HepG2 (cell line): ENCODE results near the gene NEDD4L. TPM values are rescaled to one million over a fixed set of nuclear protein-coding genes. Genes with fewer than 3 reads are reported as not detected.

Experiments
- BRCA1 ChIP-seq: sonication (generic); formaldehyde crosslinking; IDR thresholded peaks from 2 replicates; pipeline ENCODE4 v1.4.0; 2020; ENCODE audit warnings: missing genetic modification reagents
- GZF1 ChIP-seq: sonication (generic); formaldehyde crosslinking; IDR thresholded peaks from 2 replicates; pipeline ENCODE4 v1.5.1; 2020; ENCODE audit warnings: mild to moderate bottlenecking, missing genetic modification reagents
- HMG20B ChIP-seq: conservative IDR thresholded peaks from 2 replicates; pipeline ENCODE4 v1.6.1; 2016; ENCODE audit warnings: missing genetic modification reagents, missing compliant biosample characterization
- HNRNPL ChIP-seq: fragments of 200-400 bp; formaldehyde crosslinking; IDR thresholded peaks from 2 replicates; pipeline ENCODE4 v1.6.1; 2017; ENCODE audit warnings: mild to moderate bottlenecking, low read depth, low read length
- HOXD1 ChIP-seq: sonication (generic); formaldehyde crosslinking; IDR thresholded peaks from 2 replicates; pipeline ENCODE4 v1.5.0; 2020; ENCODE audit warnings: missing genetic modification reagents
- MBNL3 ChIP-seq: fragments of 250-450 bp; sonication (Bioruptor Pico); conservative IDR thresholded peaks from 2 replicates; pipeline ENCODE4 v1.8.0; 2022; ENCODE audit warnings: mild to moderate bottlenecking, inconsistent platforms
- NR2F6 ChIP-seq, 2 experiments: IDR thresholded peaks; 2 replicates each; pipeline ENCODE4 v1.6.1; 2016; ENCODE audit warnings: antibody characterized with exemption in 1 of 2, mild to moderate bottlenecking in 1 of 2
- PCBP2 ChIP-seq: fragments of 200-400 bp; formaldehyde crosslinking; optimal IDR thresholded peaks from 2 replicates; pipeline ENCODE3; 2018; ENCODE audit warnings: low read length, low read depth; ENCODE audit not compliant: poor library complexity, severe bottlenecking
- REL ChIP-seq: sonication (generic); formaldehyde crosslinking; conservative IDR thresholded peaks from 2 replicates; pipeline ENCODE4 v1.8.0; 2022; ENCODE audit warnings: mild to moderate bottlenecking, missing genetic modification reagents, moderate library complexity
- SP140L ChIP-seq: sonication (generic); formaldehyde crosslinking; IDR thresholded peaks from 2 replicates; pipeline ENCODE4 v1.4.0; 2020; ENCODE audit warnings: missing genetic modification reagents, borderline replicate concordance
- STAG1 ChIP-seq: sonication (generic); formaldehyde crosslinking; IDR thresholded peaks from 2 replicates; pipeline ENCODE4 v1.4.0; 2020; ENCODE audit warnings: missing genetic modification reagents
- TBX2 ChIP-seq: sonication (generic); formaldehyde crosslinking; IDR thresholded peaks from 2 replicates; pipeline ENCODE4 v1.5.0; 2020; ENCODE audit warnings: missing genetic modification reagents, mild to moderate bottlenecking, borderline replicate concordance
- TCF12 ChIP-seq, 2 experiments: fragments of 450-650 bp in 1 of 2; sonication (generic) in 1 of 2; formaldehyde crosslinking in 1 of 2; IDR thresholded peaks; 2 replicates each; pipeline versions ENCODE4 v1.6.1 to v1.8.0; 2017 to 2022; ENCODE audit warnings: antibody characterized with exemption in 1 of 2, mild to moderate bottlenecking in 1 of 2, missing genetic modification reagents in 1 of 2, moderate library complexity in 1 of 2
- THAP8 ChIP-seq: sonication (generic); formaldehyde crosslinking; IDR thresholded peaks from 2 replicates; pipeline ENCODE4 v1.5.1; 2020; ENCODE audit warnings: missing genetic modification reagents, mild to moderate bottlenecking, borderline replicate concordance
- TOE1 ChIP-seq: sonication (generic); formaldehyde crosslinking; IDR thresholded peaks from 2 replicates; pipeline ENCODE4 v1.4.0; 2020; ENCODE audit warnings: mild to moderate bottlenecking, missing genetic modification reagents
- WIZ ChIP-seq: sonication (generic); formaldehyde crosslinking; IDR thresholded peaks from 2 replicates; pipeline ENCODE4 v1.5.1; 2020; ENCODE audit warnings: mild to moderate bottlenecking, missing genetic modification reagents
- ZNF275 ChIP-seq: sonication (generic); formaldehyde crosslinking; IDR thresholded peaks from 2 replicates; pipeline ENCODE4 v1.8.0; 2022; ENCODE audit warnings: missing genetic modification reagents, mild to moderate bottlenecking, inconsistent platforms, borderline replicate concordance
- ZNF3 ChIP-seq: IDR thresholded peaks from 2 replicates; pipeline ENCODE4 v1.7.0; 2017; ENCODE audit warnings: inconsistent platforms
- ZNF337 ChIP-seq: sonication (generic); formaldehyde crosslinking; IDR thresholded peaks from 2 replicates; pipeline ENCODE4 v1.5.1; 2020; ENCODE audit warnings: missing genetic modification reagents, low read depth, mild to moderate bottlenecking, borderline replicate concordance
- ZNF501 ChIP-seq: sonication (generic); formaldehyde crosslinking; IDR thresholded peaks from 2 replicates; pipeline ENCODE4 v1.5.1; 2020; ENCODE audit warnings: mild to moderate bottlenecking, moderate library complexity, missing genetic modification reagents
- ZNF530 ChIP-seq: sonication (generic); formaldehyde crosslinking; IDR thresholded peaks from 2 replicates; pipeline ENCODE4 v1.5.0; 2020; ENCODE audit warnings: low read depth, mild to moderate bottlenecking, missing genetic modification reagents
- ZNF564 ChIP-seq: sonication (generic); formaldehyde crosslinking; IDR thresholded peaks from 2 replicates; pipeline ENCODE4 v1.8.1; 2023; ENCODE audit warnings: mild to moderate bottlenecking, missing genetic modification reagents
- ZNF577 ChIP-seq: sonication (generic); formaldehyde crosslinking; IDR thresholded peaks from 2 replicates; pipeline ENCODE4 v1.4.0; 2020; ENCODE audit warnings: mild to moderate bottlenecking, low read depth, missing genetic modification reagents, borderline replicate concordance
- ZNF772 ChIP-seq: sonication (generic); formaldehyde crosslinking; IDR thresholded peaks from 2 replicates; pipeline ENCODE4 v1.5.0; 2020; ENCODE audit warnings: mild to moderate bottlenecking, missing genetic modification reagents
- polyA plus RNA-seq, 8 experiments: library from polyadenylated mRNA; depleted of rRNA in 3 of 8; stranded (reverse) in 7 of 8; unstranded in 1 of 8; fragments of >200 nt; fragmentation: Illumina TruSeq in 4 of 8; extraction: Trizol in 4 of 8; gene quantifications; 2 replicates each; pipeline versions ENCODE4 v1.2.1 to v1.2.3, GENCODE V29; 2011 to 2016; ENCODE audit warnings: low read depth in 4 of 8, missing spikeins in 1 of 8, mixed read lengths in 1 of 8; ENCODE audit not compliant: insufficient read depth in 1 of 8
- total RNA-seq, 5 experiments: library from RNA; depleted of rRNA; stranded (reverse); fragments of >200 nt; fragmentation: Illumina TruSeq; extraction: Trizol; gene quantifications; 2 replicates each; pipeline ENCODE4 v1.2.3, GENCODE V29; 2016; ENCODE audit warnings: low read depth in 1 of 5
- TF ChIP-seq, protein P1 (sequence below): sonication (generic); formaldehyde crosslinking; IDR thresholded peaks from 2 replicates; pipeline ENCODE4 v1.4.0; 2020; ENCODE audit warnings: missing genetic modification reagents, mild to moderate bottlenecking, borderline replicate concordance
- TF ChIP-seq, protein P2 (sequence below): sonication (generic); formaldehyde crosslinking; IDR thresholded peaks from 2 replicates; pipeline ENCODE4 v1.4.0; 2020; ENCODE audit warnings: missing genetic modification reagents; ENCODE audit errors: not compliant biosample characterization

Gene NEDD4L
- total and polyA plus RNA-seq, 2 of the 13 experiments (the other 11 are each of a cell fraction or from before 2014, with no cell fraction given), result 168 to 390 TPM

GRCh38 chr18:58223717-58224424 is 179.8 kb downstream of the NEDD4L start (continued):
- TF ChIP-seq REL (CRISPR knock-in tag) (no peak), HMG20B (CRISPR knock-in tag) (no peak), GZF1 (no peak), HOXD1 (no peak), HNRNPL (no peak), TCF12 (IDR thresholded peaks at IDR 0.05) (no peak), TCF12 (CRISPR knock-in tag; IDR thresholded peaks at IDR 0.05) (no peak), ZNF501 (no peak), TBX2 (CRISPR knock-in tag) (peak; percentile 38; the same call in 1 of the 2 replicates), SP140L (no peak), PCBP2 (no peak), ZNF275 (no peak), MBNL3 (CRISPR knock-in tag) (no peak), NR2F6 (IDR thresholded peaks at IDR 0.05) (peak; percentile 75), NR2F6 (CRISPR knock-in tag; IDR thresholded peaks at IDR 0.05) (peak; percentile 62), ZNF564 (no peak), STAG1 (CRISPR knock-in tag) (no peak), BRCA1 (no peak), ZNF530 (CRISPR knock-in tag) (no peak), ZNF337 (CRISPR knock-in tag) (no peak), ZNF3 (CRISPR knock-in tag) (peak; percentile 57; the same call in 1 of the 2 replicates), ZNF577 (no peak), TOE1 (no peak), WIZ (no peak), THAP8 (no peak), ZNF772 (no peak)
- TF ChIP-seq, protein P1, sequence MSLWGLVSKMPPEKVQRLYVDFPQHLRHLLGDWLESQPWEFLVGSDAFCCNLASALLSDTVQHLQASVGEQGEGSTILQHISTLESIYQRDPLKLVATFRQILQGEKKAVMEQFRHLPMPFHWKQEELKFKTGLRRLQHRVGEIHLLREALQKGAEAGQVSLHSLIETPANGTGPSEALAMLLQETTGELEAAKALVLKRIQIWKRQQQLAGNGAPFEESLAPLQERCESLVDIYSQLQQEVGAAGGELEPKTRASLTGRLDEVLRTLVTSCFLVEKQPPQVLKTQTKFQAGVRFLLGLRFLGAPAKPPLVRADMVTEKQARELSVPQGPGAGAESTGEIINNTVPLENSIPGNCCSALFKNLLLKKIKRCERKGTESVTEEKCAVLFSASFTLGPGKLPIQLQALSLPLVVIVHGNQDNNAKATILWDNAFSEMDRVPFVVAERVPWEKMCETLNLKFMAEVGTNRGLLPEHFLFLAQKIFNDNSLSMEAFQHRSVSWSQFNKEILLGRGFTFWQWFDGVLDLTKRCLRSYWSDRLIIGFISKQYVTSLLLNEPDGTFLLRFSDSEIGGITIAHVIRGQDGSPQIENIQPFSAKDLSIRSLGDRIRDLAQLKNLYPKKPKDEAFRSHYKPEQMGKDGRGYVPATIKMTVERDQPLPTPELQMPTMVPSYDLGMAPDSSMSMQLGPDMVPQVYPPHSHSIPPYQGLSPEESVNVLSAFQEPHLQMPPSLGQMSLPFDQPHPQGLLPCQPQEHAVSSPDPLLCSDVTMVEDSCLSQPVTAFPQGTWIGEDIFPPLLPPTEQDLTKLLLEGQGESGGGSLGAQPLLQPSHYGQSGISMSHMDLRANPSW (CRISPR knock-in tag), result no peak
- TF ChIP-seq, protein P2, sequence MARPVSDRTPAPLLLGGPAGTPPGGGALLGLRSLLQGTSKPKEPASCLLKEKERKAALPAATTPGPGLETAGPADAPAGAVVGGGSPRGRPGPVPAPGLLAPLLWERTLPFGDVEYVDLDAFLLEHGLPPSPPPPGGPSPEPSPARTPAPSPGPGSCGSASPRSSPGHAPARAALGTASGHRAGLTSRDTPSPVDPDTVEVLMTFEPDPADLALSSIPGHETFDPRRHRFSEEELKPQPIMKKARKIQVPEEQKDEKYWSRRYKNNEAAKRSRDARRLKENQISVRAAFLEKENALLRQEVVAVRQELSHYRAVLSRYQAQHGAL, result no peak
